Measurements from ENCODE around the gene MRLN.

MRLN gene

DNA sequence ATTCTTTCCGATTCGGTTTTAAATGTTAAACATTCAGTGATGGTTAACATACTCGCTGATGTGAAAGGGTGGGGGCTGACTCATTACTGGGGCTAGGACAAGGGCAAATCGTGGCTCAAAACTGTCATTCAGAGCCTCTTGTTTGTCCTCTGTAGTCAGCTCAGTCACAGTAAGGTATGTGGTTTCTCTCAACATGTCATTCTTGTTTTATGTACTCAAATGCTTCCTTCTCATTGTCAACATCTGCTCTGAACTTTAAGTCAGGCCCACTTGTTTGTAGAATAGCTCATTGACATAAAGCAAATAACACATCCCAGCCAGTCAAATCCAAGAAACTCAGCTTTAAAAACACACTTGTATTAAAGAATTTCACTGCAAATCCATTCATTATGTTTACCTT lies 50.9 kb downstream of the MRLN start:
- DNase-seq = peak; percentile 86

GRCh38 chr10:59700709-59701108 lies 52.5 kb downstream of the MRLN start:
- DNase-seq = no peak

DNA sequence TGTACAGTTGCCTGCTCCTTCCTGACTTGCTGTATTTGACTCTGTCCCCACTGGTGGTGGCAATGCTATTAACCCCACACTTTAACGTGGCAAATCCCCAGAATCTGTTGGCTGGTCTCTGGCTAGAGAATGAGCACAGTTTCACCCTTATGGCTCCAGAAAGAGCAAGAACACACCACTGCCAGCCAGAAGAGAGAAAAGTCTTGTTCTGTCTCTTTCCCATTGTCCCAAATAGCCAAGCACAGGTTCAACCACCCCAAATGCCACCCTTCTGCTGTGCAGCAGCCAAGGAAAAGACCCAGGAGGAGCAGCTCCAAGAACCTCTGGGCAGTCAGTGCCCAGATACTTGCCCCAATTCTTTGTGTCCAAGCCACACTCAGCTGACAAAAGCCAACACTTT lies 54.9 kb downstream of the MRLN start:
- DNase-seq = no peak

GRCh38 chr10:59695637-59696036 lies 57.6 kb downstream of the MRLN start:
- no peak for DNase-seq

DNA sequence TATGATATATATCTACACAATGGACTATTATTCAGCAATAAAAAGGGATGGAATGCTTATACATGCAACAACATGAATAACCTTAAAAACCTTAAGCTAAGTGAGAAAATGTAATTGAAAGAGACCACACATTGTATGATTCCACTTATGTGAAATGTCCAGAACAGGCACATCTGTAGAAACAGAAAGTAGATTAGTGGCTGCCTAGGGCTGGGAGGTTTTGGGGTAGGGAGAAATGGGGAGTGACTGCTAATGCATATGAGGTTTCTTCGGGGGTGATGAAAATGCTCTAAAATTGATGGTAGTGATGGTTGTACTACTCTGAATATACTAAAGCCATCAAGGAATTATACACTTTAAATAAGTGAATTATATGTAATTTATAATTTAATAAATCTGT lies 58.3 kb downstream of the MRLN start:
- DNase-seq = no peak

DNA sequence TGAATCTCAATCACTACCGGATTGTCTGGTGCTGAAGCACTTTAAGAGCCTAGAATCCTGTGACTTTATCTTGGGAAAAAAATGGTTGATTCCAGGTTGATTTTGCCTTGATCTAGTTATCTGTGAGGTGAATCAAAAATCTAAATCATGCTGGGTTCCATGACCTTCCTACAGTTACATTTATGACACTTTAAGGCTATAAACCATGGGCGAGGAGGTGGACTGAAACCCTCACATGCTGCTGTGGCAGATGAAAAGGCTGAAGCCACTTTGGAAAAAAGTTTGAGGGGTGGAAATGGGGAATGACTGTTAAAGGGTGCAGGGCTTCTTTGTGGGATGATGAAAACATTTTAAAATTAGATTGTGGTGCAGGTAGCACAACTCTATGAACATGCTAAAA lies 61.1 kb downstream of the MRLN start:
- no peak for DNase-seq

DNA sequence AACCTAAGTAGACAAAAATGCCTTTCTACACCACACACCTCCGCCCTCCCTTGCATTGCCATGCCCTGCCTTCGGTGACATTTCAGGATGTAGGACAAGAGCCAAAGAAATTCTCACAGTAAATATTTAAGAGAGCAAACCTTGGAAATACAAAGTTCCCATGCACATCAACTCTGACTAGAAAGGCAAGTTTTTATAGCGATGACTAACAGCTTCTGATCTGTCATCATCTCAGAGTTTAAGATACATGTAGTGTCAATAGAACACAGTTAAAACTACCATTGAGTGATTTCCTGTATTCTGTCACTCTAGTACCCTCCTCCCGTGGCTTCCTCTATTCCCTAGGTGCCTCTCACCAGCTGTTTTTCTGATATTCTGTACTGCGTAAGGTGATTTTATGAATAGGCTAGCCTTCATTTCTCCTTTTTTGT lies 64.3 kb downstream of the MRLN start:
- DNase-seq = peak; percentile 14

DNA sequence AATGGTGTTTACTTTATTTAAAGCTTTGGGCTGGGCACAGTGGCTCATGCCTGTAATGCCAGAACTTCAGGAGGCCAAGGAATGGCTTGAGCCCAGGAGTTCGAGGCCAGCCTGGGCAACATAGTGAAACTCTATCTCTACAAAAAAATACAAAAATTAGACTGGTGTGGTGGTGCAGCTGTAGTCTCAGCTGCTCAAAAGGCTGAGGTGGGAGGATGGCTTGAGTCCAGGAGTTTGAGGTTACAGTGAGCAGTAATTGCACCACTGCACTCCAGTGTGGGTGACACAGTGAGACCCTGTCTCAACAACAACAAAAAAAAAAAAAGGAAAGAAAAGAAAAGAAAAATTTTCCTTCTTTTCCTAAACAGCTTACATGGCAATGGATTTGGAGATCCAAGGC lies 65.6 kb downstream of the MRLN start:
- DNase-seq = no peak
